Liver (tissue), 9 donors: ENCODE data around the gene CDH4. TPM values are rescaled to one million over a fixed set of nuclear protein-coding genes. Genes with fewer than 3 reads are reported as not detected.

Source experiments
- DNase-seq: peaks from one replicate; pipeline ENCODE4 v3.0.0-alpha.2; 2017; ENCODE audit warnings: low spot score
- H3K27ac ChIP-seq, 2 donors: one replicate each; pipeline ENCODE4 v1.7.0; 2013; ENCODE audit warnings: inconsistent platforms in 2 of 2, low read length in 2 of 2, control low read depth in 1 of 2, low read depth in 1 of 2, mild to moderate bottlenecking in 1 of 2
- H3K27me3 ChIP-seq, 4 donors: one replicate each; pipeline versions ENCODE4 v1.6.1 to v1.7.0; 2013; ENCODE audit warnings: low read length in 3 of 4, inconsistent platforms in 1 of 4, mild to moderate bottlenecking in 1 of 4, moderate library complexity in 1 of 4; ENCODE audit not compliant: control insufficient read depth in 4 of 4, insufficient read depth in 4 of 4
- H3K36me3 ChIP-seq, 4 donors: one replicate each; pipeline versions ENCODE4 v1.6.1 to v1.7.0; 2013; ENCODE audit warnings: low read length in 3 of 4, mild to moderate bottlenecking in 3 of 4, low read depth in 1 of 4, moderate library complexity in 1 of 4; ENCODE audit not compliant: control insufficient read depth in 4 of 4, insufficient read depth in 3 of 4
- H3K4me1 ChIP-seq, 4 donors: one replicate each; pipeline versions ENCODE4 v1.6.1 to v1.7.0; 2013; ENCODE audit warnings: low read length in 3 of 4, mild to moderate bottlenecking in 3 of 4, moderate library complexity in 1 of 4; ENCODE audit not compliant: control insufficient read depth in 4 of 4, insufficient read depth in 4 of 4
- H3K4me3 ChIP-seq, 3 donors: one replicate each; pipeline versions ENCODE4 v1.6.1 to v1.7.0; 2013; ENCODE audit warnings: low read length in 3 of 3, control low read depth in 1 of 3, low read depth in 1 of 3, mild to moderate bottlenecking in 1 of 3
- H3K9ac ChIP-seq, 2 donors: one replicate each; pipeline ENCODE4 v1.7.0; 2013; ENCODE audit warnings: low read length in 2 of 2, mild to moderate bottlenecking in 2 of 2, moderate library complexity in 2 of 2, control low read depth in 1 of 2, low read depth in 1 of 2
- H3K9me3 ChIP-seq, 4 donors: one replicate each; pipeline versions ENCODE4 v1.6.1 to v1.7.0; 2013; ENCODE audit warnings: low read length in 3 of 4; ENCODE audit not compliant: control insufficient read depth in 4 of 4
- EGR1 ChIP-seq, 2 donors: IDR thresholded peaks; 2 replicates each; pipeline ENCODE4 v1.6.1; 2016 to 2018; ENCODE audit warnings: antibody characterized with exemption in 2 of 2, low read depth in 2 of 2
- FOXA1 ChIP-seq: IDR thresholded peaks from 2 replicates; pipeline ENCODE4 v1.6.1; 2016; ENCODE audit warnings: antibody characterized with exemption
- FOXA2 ChIP-seq: IDR thresholded peaks from 2 replicates; pipeline ENCODE4 v1.6.1; 2016; ENCODE audit warnings: antibody characterized with exemption
- GABPA ChIP-seq, 2 donors: IDR thresholded peaks in 1 of 2; conservative IDR thresholded peaks in 1 of 2; 2 replicates each; pipeline ENCODE4 v1.6.1; 2016; ENCODE audit warnings: antibody characterized with exemption in 2 of 2, mild to moderate bottlenecking in 1 of 2, moderate library complexity in 1 of 2
- HNF4A ChIP-seq, 2 donors: conservative IDR thresholded peaks; 2 replicates each; pipeline ENCODE4 v1.6.1; 2016; ENCODE audit warnings: antibody characterized with exemption in 2 of 2, mild to moderate bottlenecking in 2 of 2
- JUND ChIP-seq, 2 donors: IDR thresholded peaks; 2 replicates each; pipeline ENCODE4 v1.6.1; 2016; ENCODE audit warnings: antibody characterized with exemption in 2 of 2
- MAX ChIP-seq: IDR thresholded peaks from 2 replicates; pipeline ENCODE4 v1.6.1; 2016; ENCODE audit warnings: antibody characterized with exemption
- RAD21 ChIP-seq, 2 donors: IDR thresholded peaks; 2 replicates each; pipeline ENCODE4 v1.6.1; 2016; ENCODE audit warnings: antibody characterized with exemption in 2 of 2, mild to moderate bottlenecking in 2 of 2
- RXRA ChIP-seq, 2 donors: IDR thresholded peaks; 2 replicates each; pipeline ENCODE4 v1.6.1; 2017 to 2018; ENCODE audit warnings: antibody characterized with exemption in 2 of 2, mild to moderate bottlenecking in 1 of 2
- SP1 ChIP-seq: IDR thresholded peaks from 2 replicates; pipeline ENCODE4 v1.6.1; 2018; ENCODE audit warnings: antibody characterized with exemption, mild to moderate bottlenecking
- TAF1 ChIP-seq: conservative IDR thresholded peaks from 2 replicates; pipeline ENCODE4 v1.6.1; 2016; ENCODE audit warnings: antibody characterized with exemption, mild to moderate bottlenecking
- YY1 ChIP-seq: IDR thresholded peaks from 2 replicates; pipeline ENCODE4 v1.6.1; 2016; ENCODE audit warnings: antibody characterized with exemption, mild to moderate bottlenecking
- WGBS: extraction: QIAGEN DNeasy Blood & Tissue Kit; methylation state at CpG from one replicate; pipeline ENCODE4 v1.1.7; 2013; 5-methylcytosine and 5-hydroxymethylcytosine counted together
- polyA plus RNA-seq, 2 donors: library from polyadenylated mRNA; stranded (reverse) in 1 of 2; unstranded in 1 of 2; fragments of 200-250 nt in 1 of 2; fragments of >200 nt in 1 of 2; fragmentation: Nextera tagmentation in 1 of 2; extraction: Ambion mirVana in 1 of 2; gene quantifications; one replicate each; pipeline versions ENCODE4 v1.2.1 to v1.2.3, GENCODE V29; 2013 to 2015
- total RNA-seq, 2 donors: library from RNA; depleted of rRNA; stranded (reverse); fragments of >200 nt; gene quantifications; one replicate each; pipeline ENCODE4 v1.2.3, GENCODE V29; 2014
- TF ChIP-seq, protein P1 (sequence below): IDR thresholded peaks from 2 replicates; pipeline ENCODE4 v1.6.1; 2016; ENCODE audit warnings: antibody characterized with exemption, mild to moderate bottlenecking
- TF ChIP-seq, protein P2 (sequence below): IDR thresholded peaks from 2 replicates; pipeline ENCODE4 v1.6.1; 2016; ENCODE audit warnings: antibody characterized with exemption
- TF ChIP-seq, protein P3 (sequence below): fragments of 150-350 bp; IDR thresholded peaks from 2 replicates; pipeline ENCODE4 v1.5.1; 2017; ENCODE audit warnings: improper control_type of control experiment, low read depth, low read length; ENCODE audit not compliant: missing input control
- TF ChIP-seq, protein P4 (sequence below): IDR thresholded peaks from 2 replicates; pipeline ENCODE4 v1.6.1; 2016; ENCODE audit warnings: antibody characterized with exemption
- donor health status: healthy.
- donor health status: healthy.
- donor health status: healthy.
- donor health status: healthy.
- donor health status: healthy.

Gene CDH4
- total and polyA plus RNA-seq, 4 donors: 0.03 to 0.25 (median 0.19) TPM; not detected in 1

DNA sequence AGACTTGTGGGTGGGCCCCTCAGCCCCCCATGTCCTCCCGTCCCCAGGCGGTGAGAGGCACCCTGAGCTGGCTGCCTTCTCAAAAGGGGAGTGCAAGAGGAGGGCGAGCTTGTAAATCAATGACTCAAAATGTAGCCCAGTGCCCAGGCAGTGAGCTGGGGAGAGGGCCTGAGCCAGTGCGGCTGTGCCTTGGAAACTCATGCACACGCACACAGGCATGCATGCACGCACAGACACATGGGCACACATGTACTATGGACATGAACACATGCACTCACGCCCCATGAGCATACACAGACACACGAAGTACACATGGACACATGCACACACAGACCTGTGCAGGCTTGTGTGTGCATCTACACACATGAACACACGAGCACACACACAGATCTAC lies 680.1 kb downstream of the CDH4 start:
- H3K27ac ChIP-seq: no peak overlapping the region
- no peaks in the 10 kb centered on the region for H3K9me3 ChIP-seq
- no peaks in the 10 kb centered on the region for H3K27me3 ChIP-seq
- 87% methylated on average over 9 of the region's 9 CpGs for WGBS
- no peak overlapping the region for H3K4me3 ChIP-seq
- DNase-seq: no peak
- no peaks in the 10 kb centered on the region for H3K4me1 ChIP-seq
- no peak overlapping the region for H3K9ac ChIP-seq
- H3K36me3 ChIP-seq: no peaks in the 10 kb centered on the region
- TF ChIP-seq MAX (no peak), RXRA (IDR thresholded peaks at IDR 0.05) (no peak), EGR1 (IDR thresholded peaks at IDR 0.05; ENCODE audit: low read depth in 2 of 2) (no peak), HNF4A (conservative IDR thresholded peaks at IDR 0.05) (no peak), FOXA2 (no peak), RAD21 (IDR thresholded peaks at IDR 0.05) (no peak), SP1 (no peak), FOXA1 (no peak), TAF1 (no peak), JUND (IDR thresholded peaks at IDR 0.05) (no peak), GABPA (IDR thresholded peaks at IDR 0.05 in 1 of 2, conservative IDR thresholded peaks at IDR 0.05 in 1 of 2) (no peak), YY1 (no peak)
- TF ChIP-seq, protein P1, sequence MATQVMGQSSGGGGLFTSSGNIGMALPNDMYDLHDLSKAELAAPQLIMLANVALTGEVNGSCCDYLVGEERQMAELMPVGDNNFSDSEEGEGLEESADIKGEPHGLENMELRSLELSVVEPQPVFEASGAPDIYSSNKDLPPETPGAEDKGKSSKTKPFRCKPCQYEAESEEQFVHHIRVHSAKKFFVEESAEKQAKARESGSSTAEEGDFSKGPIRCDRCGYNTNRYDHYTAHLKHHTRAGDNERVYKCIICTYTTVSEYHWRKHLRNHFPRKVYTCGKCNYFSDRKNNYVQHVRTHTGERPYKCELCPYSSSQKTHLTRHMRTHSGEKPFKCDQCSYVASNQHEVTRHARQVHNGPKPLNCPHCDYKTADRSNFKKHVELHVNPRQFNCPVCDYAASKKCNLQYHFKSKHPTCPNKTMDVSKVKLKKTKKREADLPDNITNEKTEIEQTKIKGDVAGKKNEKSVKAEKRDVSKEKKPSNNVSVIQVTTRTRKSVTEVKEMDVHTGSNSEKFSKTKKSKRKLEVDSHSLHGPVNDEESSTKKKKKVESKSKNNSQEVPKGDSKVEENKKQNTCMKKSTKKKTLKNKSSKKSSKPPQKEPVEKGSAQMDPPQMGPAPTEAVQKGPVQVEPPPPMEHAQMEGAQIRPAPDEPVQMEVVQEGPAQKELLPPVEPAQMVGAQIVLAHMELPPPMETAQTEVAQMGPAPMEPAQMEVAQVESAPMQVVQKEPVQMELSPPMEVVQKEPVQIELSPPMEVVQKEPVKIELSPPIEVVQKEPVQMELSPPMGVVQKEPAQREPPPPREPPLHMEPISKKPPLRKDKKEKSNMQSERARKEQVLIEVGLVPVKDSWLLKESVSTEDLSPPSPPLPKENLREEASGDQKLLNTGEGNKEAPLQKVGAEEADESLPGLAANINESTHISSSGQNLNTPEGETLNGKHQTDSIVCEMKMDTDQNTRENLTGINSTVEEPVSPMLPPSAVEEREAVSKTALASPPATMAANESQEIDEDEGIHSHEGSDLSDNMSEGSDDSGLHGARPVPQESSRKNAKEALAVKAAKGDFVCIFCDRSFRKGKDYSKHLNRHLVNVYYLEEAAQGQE: no peak
- TF ChIP-seq, protein P2, sequence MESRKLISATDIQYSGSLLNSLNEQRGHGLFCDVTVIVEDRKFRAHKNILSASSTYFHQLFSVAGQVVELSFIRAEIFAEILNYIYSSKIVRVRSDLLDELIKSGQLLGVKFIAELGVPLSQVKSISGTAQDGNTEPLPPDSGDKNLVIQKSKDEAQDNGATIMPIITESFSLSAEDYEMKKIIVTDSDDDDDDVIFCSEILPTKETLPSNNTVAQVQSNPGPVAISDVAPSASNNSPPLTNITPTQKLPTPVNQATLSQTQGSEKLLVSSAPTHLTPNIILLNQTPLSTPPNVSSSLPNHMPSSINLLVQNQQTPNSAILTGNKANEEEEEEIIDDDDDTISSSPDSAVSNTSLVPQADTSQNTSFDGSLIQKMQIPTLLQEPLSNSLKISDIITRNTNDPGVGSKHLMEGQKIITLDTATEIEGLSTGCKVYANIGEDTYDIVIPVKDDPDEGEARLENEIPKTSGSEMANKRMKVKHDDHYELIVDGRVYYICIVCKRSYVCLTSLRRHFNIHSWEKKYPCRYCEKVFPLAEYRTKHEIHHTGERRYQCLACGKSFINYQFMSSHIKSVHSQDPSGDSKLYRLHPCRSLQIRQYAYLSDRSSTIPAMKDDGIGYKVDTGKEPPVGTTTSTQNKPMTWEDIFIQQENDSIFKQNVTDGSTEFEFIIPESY: no peak
- TF ChIP-seq, protein P3, sequence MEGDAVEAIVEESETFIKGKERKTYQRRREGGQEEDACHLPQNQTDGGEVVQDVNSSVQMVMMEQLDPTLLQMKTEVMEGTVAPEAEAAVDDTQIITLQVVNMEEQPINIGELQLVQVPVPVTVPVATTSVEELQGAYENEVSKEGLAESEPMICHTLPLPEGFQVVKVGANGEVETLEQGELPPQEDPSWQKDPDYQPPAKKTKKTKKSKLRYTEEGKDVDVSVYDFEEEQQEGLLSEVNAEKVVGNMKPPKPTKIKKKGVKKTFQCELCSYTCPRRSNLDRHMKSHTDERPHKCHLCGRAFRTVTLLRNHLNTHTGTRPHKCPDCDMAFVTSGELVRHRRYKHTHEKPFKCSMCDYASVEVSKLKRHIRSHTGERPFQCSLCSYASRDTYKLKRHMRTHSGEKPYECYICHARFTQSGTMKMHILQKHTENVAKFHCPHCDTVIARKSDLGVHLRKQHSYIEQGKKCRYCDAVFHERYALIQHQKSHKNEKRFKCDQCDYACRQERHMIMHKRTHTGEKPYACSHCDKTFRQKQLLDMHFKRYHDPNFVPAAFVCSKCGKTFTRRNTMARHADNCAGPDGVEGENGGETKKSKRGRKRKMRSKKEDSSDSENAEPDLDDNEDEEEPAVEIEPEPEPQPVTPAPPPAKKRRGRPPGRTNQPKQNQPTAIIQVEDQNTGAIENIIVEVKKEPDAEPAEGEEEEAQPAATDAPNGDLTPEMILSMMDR: no peak
- TF ChIP-seq, protein P4, sequence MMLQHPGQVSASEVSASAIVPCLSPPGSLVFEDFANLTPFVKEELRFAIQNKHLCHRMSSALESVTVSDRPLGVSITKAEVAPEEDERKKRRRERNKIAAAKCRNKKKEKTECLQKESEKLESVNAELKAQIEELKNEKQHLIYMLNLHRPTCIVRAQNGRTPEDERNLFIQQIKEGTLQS: no peak
